ENCODE results near the gene FZD2.
"Not testable (repeated sequence)": the region's sequence is repeated elsewhere in the genome, so short reads cannot be mapped to it uniquely, and the experiment has no call there.

FZD2 gene

GRCh38 chr17:44533533-44534246, 23.6 kb upstream of the FZD2 start:
- no peaks in the 10 kb centered on the region for H3K36me3 ChIP-seq (ENCODE audit: control insufficient read depth, insufficient read depth, low read length)
- no CpG with 5 or more reads among the region's 21 CpGs for WGBS (ENCODE audit: insufficient coverage, insufficient read length)
- no peak overlapping the region for H3K4me3 ChIP-seq (ENCODE audit: low read length)
- DNase-seq (ENCODE audit: low read depth, low spot score), result no peak
- no peaks in the 10 kb centered on the region for H3K9me3 ChIP-seq (ENCODE audit: control insufficient read depth, insufficient read depth, low read length)
- H3K27ac ChIP-seq (ENCODE audit: low read length), result no peak overlapping the region
- H3K4me1 ChIP-seq (ENCODE audit: control insufficient read depth, insufficient read depth, low read length), result peaks cover 5% of the 10 kb centered on the region; the same call in 1 of the 2 replicates
- peaks cover 7% of the 10 kb centered on the region; the same call in 1 of the 2 replicates for H3K27me3 ChIP-seq (ENCODE audit: control insufficient read depth, insufficient read depth, low read length)

- Histone ChIP-seq H3K4me1 (ENCODE audit: control insufficient read depth, insufficient read depth, low read length) (peaks cover 13% of the 10 kb centered on the region), H3K4me3 (ENCODE audit: low read length) (no peak overlapping the region), H3K27me3 (ENCODE audit: control insufficient read depth, insufficient read depth, low read length) (peaks cover 18% of the 10 kb centered on the region), H3K36me3 (ENCODE audit: control insufficient read depth, insufficient read depth, low read length) (no peaks in the 10 kb centered on the region), H3K9me3 (ENCODE audit: control insufficient read depth, insufficient read depth, low read length) (no peaks in the 10 kb centered on the region), H3K27ac (ENCODE audit: low read length) (no peak overlapping the region)
- WGBS (ENCODE audit: insufficient coverage, insufficient read length), result no CpG with 5 or more reads among the region's 12 CpGs
- DNase-seq (ENCODE audit: low read depth, low spot score), result no peak
Observed at GRCh38 chr17:44536090-44536953, 21.0 kb upstream of the FZD2 start.

DNA sequence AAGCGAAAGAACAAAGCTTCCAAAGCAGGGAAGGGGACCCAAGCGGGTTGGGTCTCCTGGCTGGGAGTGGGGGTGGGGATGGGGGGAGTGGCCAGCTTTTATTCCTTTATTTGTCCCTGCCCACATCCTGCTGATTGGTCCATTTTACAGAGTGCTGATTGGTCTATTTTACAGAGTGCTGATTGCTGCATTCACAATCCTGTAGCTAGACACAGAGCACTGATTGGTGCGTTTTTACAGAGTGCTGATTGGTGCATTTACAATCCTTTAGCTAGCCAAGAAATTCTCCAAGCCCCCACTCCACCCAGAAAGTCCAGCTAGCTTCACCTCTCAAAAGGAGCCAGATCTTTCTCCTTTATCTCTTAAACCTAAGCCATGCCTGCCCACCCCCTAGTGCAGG, 19.4 kb upstream of the FZD2 start:
- H3K4me3 ChIP-seq (ENCODE audit: low read length); H3K36me3 ChIP-seq (ENCODE audit: control insufficient read depth, insufficient read depth, low read length); H3K9me3 ChIP-seq (ENCODE audit: control insufficient read depth, insufficient read depth, low read length); DNase-seq (ENCODE audit: low read depth, low spot score); H3K27ac ChIP-seq (ENCODE audit: low read length): not testable (repeated sequence)
- WGBS (ENCODE audit: insufficient coverage, insufficient read length), result no CpG with 5 or more reads among the region's 3 CpGs
- H3K27me3 ChIP-seq (ENCODE audit: control insufficient read depth, insufficient read depth, low read length), result peaks cover 26% of the 10 kb centered on the region
- peaks cover 19% of the 10 kb centered on the region for H3K4me1 ChIP-seq (ENCODE audit: control insufficient read depth, insufficient read depth, low read length)

DNA sequence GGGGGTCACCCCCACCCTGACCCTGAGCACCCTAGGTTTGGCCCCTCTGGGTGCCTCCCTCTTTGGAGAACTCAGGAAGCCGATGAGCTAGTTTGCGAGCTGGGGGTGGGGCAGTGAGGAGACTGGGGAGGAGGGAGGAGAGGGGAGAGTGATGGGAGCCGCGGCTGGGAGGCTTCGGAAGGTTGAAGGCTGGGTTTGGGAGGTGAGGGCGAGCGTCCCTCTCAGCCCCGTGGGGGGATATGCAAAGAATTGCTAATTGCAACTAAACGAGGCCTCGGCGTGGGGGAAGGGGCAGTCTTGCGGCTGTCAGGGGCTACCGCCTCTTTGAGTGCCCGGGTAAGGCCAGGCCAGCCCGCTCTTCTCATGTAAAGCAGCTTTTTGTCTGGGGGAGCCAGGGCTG, 17.6 kb upstream of the FZD2 start:
- Histone ChIP-seq H3K27me3 (ENCODE audit: control insufficient read depth, insufficient read depth, low read length) (peaks cover 32% of the 10 kb centered on the region), H3K36me3 (ENCODE audit: control insufficient read depth, insufficient read depth, low read length) (no peaks in the 10 kb centered on the region), H3K4me3 (ENCODE audit: low read length) (no peak overlapping the region), H3K4me1 (ENCODE audit: control insufficient read depth, insufficient read depth, low read length) (peaks cover 25% of the 10 kb centered on the region), H3K27ac (ENCODE audit: low read length) (no peak overlapping the region), H3K9me3 (ENCODE audit: control insufficient read depth, insufficient read depth, low read length) (no peaks in the 10 kb centered on the region)
- no CpG with 5 or more reads among the region's 15 CpGs for WGBS (ENCODE audit: insufficient coverage, insufficient read length)
- DNase-seq (ENCODE audit: low read depth, low spot score), result no peak

GRCh38 chr17:44540246-44541084, 16.8 kb upstream of the FZD2 start:
- no peaks in the 10 kb centered on the region for H3K9me3 ChIP-seq (ENCODE audit: control insufficient read depth, insufficient read depth, low read length)
- no peak overlapping the region for H3K4me3 ChIP-seq (ENCODE audit: low read length)
- no CpG with 5 or more reads among the region's 11 CpGs for WGBS (ENCODE audit: insufficient coverage, insufficient read length)
- H3K4me1 ChIP-seq (ENCODE audit: control insufficient read depth, insufficient read depth, low read length), result peaks cover 25% of the 10 kb centered on the region
- no peaks in the 10 kb centered on the region for H3K36me3 ChIP-seq (ENCODE audit: control insufficient read depth, insufficient read depth, low read length)
- H3K27me3 ChIP-seq (ENCODE audit: control insufficient read depth, insufficient read depth, low read length), result peaks cover 36% of the 10 kb centered on the region
- no peak for DNase-seq (ENCODE audit: low read depth, low spot score)
- H3K27ac ChIP-seq (ENCODE audit: low read length), result no peak overlapping the region

- Histone ChIP-seq H3K9me3 (ENCODE audit: control insufficient read depth, insufficient read depth, low read length) (no peaks in the 10 kb centered on the region), H3K4me3 (ENCODE audit: low read length) (no peak overlapping the region), H3K27ac (ENCODE audit: low read length) (no peak overlapping the region), H3K27me3 (ENCODE audit: control insufficient read depth, insufficient read depth, low read length) (peaks cover 38% of the 10 kb centered on the region), H3K4me1 (ENCODE audit: control insufficient read depth, insufficient read depth, low read length) (peaks cover 20% of the 10 kb centered on the region), H3K36me3 (ENCODE audit: control insufficient read depth, insufficient read depth, low read length) (no peaks in the 10 kb centered on the region)
- no peak for DNase-seq (ENCODE audit: low read depth, low spot score)
- WGBS (ENCODE audit: insufficient coverage, insufficient read length), result no CpG with 5 or more reads among the region's 8 CpGs
Observed at GRCh38 chr17:44541884-44542581, 15.3 kb upstream of the FZD2 start.

- H3K9me3 ChIP-seq (ENCODE audit: control insufficient read depth, insufficient read depth, low read length), result no peaks in the 10 kb centered on the region
- H3K4me1 ChIP-seq (ENCODE audit: control insufficient read depth, insufficient read depth, low read length), result peaks cover 24% of the 10 kb centered on the region
- DNase-seq (ENCODE audit: low read depth, low spot score), result no peak
- H3K27me3 ChIP-seq (ENCODE audit: control insufficient read depth, insufficient read depth, low read length), result peaks cover 35% of the 10 kb centered on the region
- no peaks in the 10 kb centered on the region for H3K36me3 ChIP-seq (ENCODE audit: control insufficient read depth, insufficient read depth, low read length)
- H3K27ac ChIP-seq (ENCODE audit: low read length), result no peak overlapping the region
- WGBS (ENCODE audit: insufficient coverage, insufficient read length), result no CpG with 5 or more reads among the region's 5 CpGs
- H3K4me3 ChIP-seq (ENCODE audit: low read length), result no peak overlapping the region
Observed at GRCh38 chr17:44543213-44543904, 13.9 kb upstream of the FZD2 start.

- H3K4me3 ChIP-seq (ENCODE audit: low read length), result no peak overlapping the region
- no peaks in the 10 kb centered on the region for H3K9me3 ChIP-seq (ENCODE audit: control insufficient read depth, insufficient read depth, low read length)
- no CpG with 5 or more reads among the region's 5 CpGs for WGBS (ENCODE audit: insufficient coverage, insufficient read length)
- H3K27me3 ChIP-seq (ENCODE audit: control insufficient read depth, insufficient read depth, low read length), result peaks cover 31% of the 10 kb centered on the region
- H3K36me3 ChIP-seq (ENCODE audit: control insufficient read depth, insufficient read depth, low read length), result no peaks in the 10 kb centered on the region
- H3K27ac ChIP-seq (ENCODE audit: low read length), result no peak overlapping the region
- no peak for DNase-seq (ENCODE audit: low read depth, low spot score)
- H3K4me1 ChIP-seq (ENCODE audit: control insufficient read depth, insufficient read depth, low read length), result peaks cover 23% of the 10 kb centered on the region
Observed at GRCh38 chr17:44543905-44544523, 13.3 kb upstream of the FZD2 start.

Measured in iPS DF 6.9 (cell line).